K562 (cell line): ENCODE results near the gene TMEM225B.

Experiments used
- ATF2 ChIP-seq: sonication (generic); formaldehyde crosslinking; IDR thresholded peaks from 2 replicates; pipeline ENCODE4 v1.8.1; 2022; ENCODE audit warnings: missing genetic modification reagents
- CTCFL ChIP-seq: IDR thresholded peaks from 2 replicates; pipeline ENCODE4 v1.6.1; 2011; ENCODE audit warnings: borderline replicate concordance, low read depth, mild to moderate bottlenecking, moderate library complexity, low read length; ENCODE audit not compliant: insufficient read depth, poor library complexity, severe bottlenecking
- ETV6 ChIP-seq, 3 experiments: fragments of 150-350 bp in 1 of 3; sonication (generic) in 1 of 3; formaldehyde crosslinking in 1 of 3; IDR thresholded peaks; 2 replicates each; pipeline versions ENCODE4 v1.6.1 to v1.8.0; 2014 to 2022; ENCODE audit warnings: borderline replicate concordance in 2 of 3, low read depth in 2 of 3, antibody characterized with exemption in 1 of 3, low read length in 1 of 3, mild to moderate bottlenecking in 1 of 3, missing genetic modification reagents in 1 of 3
- HDAC6 ChIP-seq: IDR thresholded peaks from 2 replicates; pipeline ENCODE4 v1.6.1; 2012; ENCODE audit warnings: low read depth, mild to moderate bottlenecking, control low read depth, inconsistent platforms, low read length, moderate library complexity
- JUND ChIP-seq, 2 experiments: IDR thresholded peaks; 2 replicates in 1 of 2; 3 replicates in 1 of 2; pipeline ENCODE4 v1.6.1; 2011; ENCODE audit warnings: borderline replicate concordance in 2 of 2, low read depth in 2 of 2, low read length in 2 of 2, improper control_type of control experiment in 1 of 2, missing biosample characterization in 1 of 2, missing genetic modification characterization in 1 of 2, missing genetic modification reagents in 1 of 2
- MTA2 ChIP-seq: fragments of 450-650 bp; IDR thresholded peaks from 2 replicates; pipeline ENCODE4 v1.6.1; 2016; ENCODE audit warnings: low read depth
- POLR2AphosphoS5 ChIP-seq: IDR thresholded peaks from 2 replicates; pipeline ENCODE4 v1.6.1; 2011; ENCODE audit warnings: mild to moderate bottlenecking, low read depth, low read length, moderate library complexity; ENCODE audit not compliant: control insufficient read depth, insufficient read depth
- RAD21 ChIP-seq, 2 experiments: fragments of 250-450 bp in 1 of 2; fragments of 450-650 bp in 1 of 2; sonication (Bioruptor Pico) in 1 of 2; formaldehyde crosslinking in 1 of 2; IDR thresholded peaks in 1 of 2; conservative IDR thresholded peaks in 1 of 2; 2 replicates each; pipeline versions ENCODE4 v1.4.0 to v1.8.0; 2020 to 2022; ENCODE audit warnings: mild to moderate bottlenecking in 2 of 2, moderate library complexity in 1 of 2
- SRF ChIP-seq, 2 experiments: fragments of 250-450, 450-650 bp in 1 of 2; sonication (Bioruptor Pico) in 1 of 2; sonication (generic) in 1 of 2; formaldehyde crosslinking; IDR thresholded peaks; 2 replicates each; pipeline versions ENCODE4 v1.5.0 to v1.5.1; 2020 to 2022; ENCODE audit warnings: mild to moderate bottlenecking in 1 of 2, missing genetic modification reagents in 1 of 2
- ZBTB49 ChIP-seq: sonication (generic); formaldehyde crosslinking; IDR thresholded peaks from 2 replicates; pipeline ENCODE4 v1.8.0; 2022; ENCODE audit warnings: missing genetic modification reagents, mild to moderate bottlenecking, borderline replicate concordance
- ZNF197 ChIP-seq: fragments of 200-800 bp; sonication (Bioruptor generic); IDR thresholded peaks from 2 replicates; pipeline ENCODE4 v1.6.1; 2016; ENCODE audit warnings: low read depth, missing genetic modification characterization, missing compliant biosample characterization
- ZNF445 ChIP-seq: fragments of 250-450 bp; sonication (Bioruptor Pico); IDR thresholded peaks from 2 replicates; pipeline ENCODE4 v1.4.0; 2020; ENCODE audit warnings: low read depth, mild to moderate bottlenecking, moderate library complexity

GRCh38 chr7:99623091-99623693 is 25.1 kb downstream of the TMEM225B start:
- TF ChIP-seq ZBTB49 (no peak), ATF2 (no peak), POLR2AphosphoS5 (no peak), ZNF445 (CRISPR knock-in tag) (no peak), HDAC6 (no peak), ETV6 (IDR thresholded peaks at IDR 0.05; ENCODE audit: borderline replicate concordance in 1 of 2, low read depth in 2 of 2, low read length in 1 of 2) (no peak), ETV6 (CRISPR knock-in tag; IDR thresholded peaks at IDR 0.05; ENCODE audit: borderline replicate concordance) (no peak), JUND (IDR thresholded peaks at IDR 0.05; ENCODE audit: borderline replicate concordance, low read depth, low read length) (no peak), JUND (tag; IDR thresholded peaks at IDR 0.05; ENCODE audit: borderline replicate concordance, low read depth, low read length) (no peak), CTCFL (no peak), SRF (CRISPR knock-in tag; IDR thresholded peaks at IDR 0.05) (no peak), RAD21 (CRISPR knock-in tag; conservative IDR thresholded peaks at IDR 0.05 in 1 of 2, IDR thresholded peaks at IDR 0.05 in 1 of 2) (no peak), ZNF197 (no peak), MTA2 (no peak)
